Activated CD4-positive, alpha-beta T cell treated with anti-CD3 and anti-CD28 coated beads, Interleukin-2, amount 10 ng/mL, durations not matched to agents 24 days and 14 days (primary cell): ENCODE results near the gene DIP2C. TPM values are rescaled to one million over a fixed set of nuclear protein-coding genes. Genes with fewer than 3 reads are reported as not detected.
A peak's percentile ranks its signal among the peaks of the same experiment; 100 is the strongest.
"Not testable (repeated sequence)": the region's sequence is repeated elsewhere in the genome, so short reads cannot be mapped to it uniquely, and the experiment has no call there.

ENCODE experiments used
- DNase-seq: peaks from one replicate; pipeline ENCODE4 v3.0.0; 2022
- H3K27ac Mint-ChIP-seq: one replicate; pipeline ENCODE4 v1.8.0; 2022; ENCODE audit warnings: mild to moderate bottlenecking, mixed read lengths
- H3K27me3 Mint-ChIP-seq: one replicate; pipeline ENCODE4 v1.8.0; 2022; ENCODE audit warnings: mixed read lengths
- H3K36me3 Mint-ChIP-seq: one replicate; pipeline ENCODE4 v1.8.0; 2022; ENCODE audit warnings: low read depth, mild to moderate bottlenecking, mixed read lengths
- H3K4me1 Mint-ChIP-seq: one replicate; pipeline ENCODE4 v1.8.0; 2021; ENCODE audit warnings: mixed read lengths
- H3K4me3 Mint-ChIP-seq: one replicate; pipeline ENCODE4 v1.8.0; 2022; ENCODE audit warnings: mild to moderate bottlenecking, moderate library complexity, mixed read lengths
- H3K9me3 Mint-ChIP-seq: one replicate; pipeline ENCODE4 v1.8.0; 2021; ENCODE audit warnings: mixed read lengths
- intact Hi-C: fragments of 100-400 bp; cut with micrococcal nuclease; formaldehyde crosslinking; loops from one replicate; pipeline ENCODE4 v1.15.1; 2023
- total RNA-seq: library from RNA; stranded (reverse); gene quantifications from 2 replicates; pipeline ENCODE4 v1.2.3, GENCODE V29; 2022

The DIP2C gene
- total RNA-seq, 1 donor from 2014 or later = 1.4 TPM

- Mint-ChIP-seq H3K27ac (peak overlapping the region; percentile 83), H3K9me3 (no peaks in the 10 kb centered on the region), H3K27me3 (no peaks in the 10 kb centered on the region), H3K4me3 (peak overlapping the region; percentile 81), H3K36me3 (no peaks in the 10 kb centered on the region), H3K4me1 (peaks cover 9% of the 10 kb centered on the region)
- intact Hi-C loops = no loop called here
- no peak for DNase-seq
Observed at GRCh38 chr10:485776-486175, 203.7 kb downstream of the DIP2C start.

GRCh38 chr10:484925-485661 is 204.4 kb downstream of the DIP2C start:
- Mint-ChIP-seq H3K9me3 (no peaks in the 10 kb centered on the region), H3K27me3 (no peaks in the 10 kb centered on the region), H3K27ac (peak overlapping the region; percentile 91), H3K36me3 (no peaks in the 10 kb centered on the region), H3K4me3 (peak overlapping the region; percentile 81), H3K4me1 (peaks cover 9% of the 10 kb centered on the region)
- intact Hi-C loops = no loop called here
- peak; percentile 81 for DNase-seq

- no peaks in the 10 kb centered on the region for H3K36me3 Mint-ChIP-seq
- no peaks in the 10 kb centered on the region for H3K27me3 Mint-ChIP-seq
- H3K27ac Mint-ChIP-seq = peak overlapping the region; percentile 75
- intact Hi-C loops = no loop called here
- no peaks in the 10 kb centered on the region for H3K9me3 Mint-ChIP-seq
- H3K4me1 Mint-ChIP-seq = peaks cover 9% of the 10 kb centered on the region
- peak overlapping the region; percentile 81 for H3K4me3 Mint-ChIP-seq
- peak; percentile 78 for DNase-seq
Observed at GRCh38 chr10:484441-484924, 205.0 kb downstream of the DIP2C start.

GRCh38 chr10:483261-483660 is 206.2 kb downstream of the DIP2C start:
- intact Hi-C loops = no loop called here

GRCh38 chr10:482848-483247 is 206.6 kb downstream of the DIP2C start:
- Mint-ChIP-seq H3K4me1 (peaks cover 9% of the 10 kb centered on the region), H3K9me3 (peaks cover 5% of the 10 kb centered on the region), H3K27me3 (no peaks in the 10 kb centered on the region)

More at GRCh38 chr10:483261-483660, 206.2 kb downstream of the DIP2C start:
- Mint-ChIP-seq H3K4me3 (no peak overlapping the region), H3K4me1 (peaks cover 9% of the 10 kb centered on the region), H3K27me3 (no peaks in the 10 kb centered on the region), H3K9me3 (peaks cover 5% of the 10 kb centered on the region), H3K36me3 (peaks cover 4% of the 10 kb centered on the region), H3K27ac (no peak overlapping the region)
- DNase-seq = no peak

GRCh38 chr10:482051-482501 is 207.4 kb downstream of the DIP2C start:
- Mint-ChIP-seq H3K9me3 (peaks cover 9% of the 10 kb centered on the region), H3K4me1 (peaks cover 10% of the 10 kb centered on the region), H3K4me3 (no peak overlapping the region), H3K27ac (no peak overlapping the region), H3K27me3 (no peaks in the 10 kb centered on the region), H3K36me3 (peaks cover 8% of the 10 kb centered on the region)
- intact Hi-C loops = no loop called here
- DNase-seq = no peak

More at GRCh38 chr10:482848-483247, 206.6 kb downstream of the DIP2C start:
- intact Hi-C loops = no loop called here
- Mint-ChIP-seq H3K36me3 (peaks cover 4% of the 10 kb centered on the region), H3K4me3 (no peak overlapping the region), H3K27ac (no peak overlapping the region)
- DNase-seq = no peak

GRCh38 chr10:481628-482027 is 207.8 kb downstream of the DIP2C start:
- Mint-ChIP-seq H3K27ac (no peak overlapping the region), H3K27me3 (no peaks in the 10 kb centered on the region), H3K4me1 (peaks cover 12% of the 10 kb centered on the region), H3K9me3 (peaks cover 13% of the 10 kb centered on the region), H3K4me3 (no peak overlapping the region), H3K36me3 (peaks cover 11% of the 10 kb centered on the region)
- DNase-seq = no peak
- intact Hi-C loops = no loop called here

GRCh38 chr10:480928-481552 is 208.4 kb downstream of the DIP2C start:
- H3K4me3 Mint-ChIP-seq = no peak overlapping the region
- no peak overlapping the region for H3K27ac Mint-ChIP-seq
- H3K4me1 Mint-ChIP-seq = peaks cover 12% of the 10 kb centered on the region
- DNase-seq = no peak
- intact Hi-C loops = no loop called here
- peaks cover 11% of the 10 kb centered on the region for H3K36me3 Mint-ChIP-seq
- H3K27me3 Mint-ChIP-seq = no peaks in the 10 kb centered on the region
- peaks cover 13% of the 10 kb centered on the region for H3K9me3 Mint-ChIP-seq

GRCh38 chr10:480498-480927 is 209.0 kb downstream of the DIP2C start:
- H3K4me1 Mint-ChIP-seq = peaks cover 10% of the 10 kb centered on the region
- no peak overlapping the region for H3K4me3 Mint-ChIP-seq
- no peaks in the 10 kb centered on the region for H3K27me3 Mint-ChIP-seq
- H3K9me3 Mint-ChIP-seq = peaks cover 13% of the 10 kb centered on the region
- no peak overlapping the region for H3K27ac Mint-ChIP-seq
- intact Hi-C loops = no loop called here
- DNase-seq = no peak
- H3K36me3 Mint-ChIP-seq = peaks cover 11% of the 10 kb centered on the region

GRCh38 chr10:479706-480497 is 209.6 kb downstream of the DIP2C start:
- H3K36me3 Mint-ChIP-seq = peaks cover 11% of the 10 kb centered on the region
- H3K9me3 Mint-ChIP-seq = peaks cover 13% of the 10 kb centered on the region
- intact Hi-C loops, H3K27ac Mint-ChIP-seq, H3K27me3 Mint-ChIP-seq, DNase-seq, H3K4me3 Mint-ChIP-seq, H3K4me1 Mint-ChIP-seq: not testable (repeated sequence)

- DNase-seq = no peak
- H3K9me3 Mint-ChIP-seq = peaks cover 13% of the 10 kb centered on the region
- H3K36me3 Mint-ChIP-seq = peaks cover 11% of the 10 kb centered on the region
- intact Hi-C loops = no loop called here
- H3K27ac Mint-ChIP-seq = no peak overlapping the region
- H3K4me3 Mint-ChIP-seq = no peak overlapping the region
- H3K27me3 Mint-ChIP-seq = no peaks in the 10 kb centered on the region
- H3K4me1 Mint-ChIP-seq = peaks cover 3% of the 10 kb centered on the region
Observed at GRCh38 chr10:478471-479245, 210.8 kb downstream of the DIP2C start.

- no peak for DNase-seq
- peak overlapping the region; percentile 45 for H3K27ac Mint-ChIP-seq
- no peaks in the 10 kb centered on the region for H3K27me3 Mint-ChIP-seq
- intact Hi-C loops = no loop called here
- H3K4me3 Mint-ChIP-seq = no peak overlapping the region
- peaks cover 3% of the 10 kb centered on the region for H3K4me1 Mint-ChIP-seq
- peaks cover 11% of the 10 kb centered on the region for H3K36me3 Mint-ChIP-seq
- H3K9me3 Mint-ChIP-seq = peaks cover 13% of the 10 kb centered on the region
Observed at GRCh38 chr10:477620-478019, 211.8 kb downstream of the DIP2C start.

- intact Hi-C loops = no loop called here
- no peaks in the 10 kb centered on the region for H3K27me3 Mint-ChIP-seq
- no peak overlapping the region for H3K4me3 Mint-ChIP-seq
- H3K4me1 Mint-ChIP-seq = peaks cover 3% of the 10 kb centered on the region
- DNase-seq = no peak
- peaks cover 11% of the 10 kb centered on the region for H3K36me3 Mint-ChIP-seq
- peaks cover 13% of the 10 kb centered on the region for H3K9me3 Mint-ChIP-seq
- H3K27ac Mint-ChIP-seq = no peak overlapping the region
Observed at GRCh38 chr10:476455-476780, 213.1 kb downstream of the DIP2C start.
